SU-DHL-6 (cell line): ENCODE data around the gene ACKR3.

ENCODE experiments used
- H2AFZ ChIP-seq: fragments of 200-600 bp; sonication (generic); 2 replicates; pipeline ENCODE4 v1.6.1; 2014; ENCODE audit warnings: low read depth, mild to moderate bottlenecking, moderate library complexity, mixed read lengths, antibody characterized with exemption, low read length; ENCODE audit not compliant: severe bottlenecking
- H3F3A ChIP-seq: fragments of 200-600 bp; shearing (Covaris generic); 2 replicates; pipeline ENCODE4 v1.6.0; 2016; ENCODE audit warnings: antibody characterized with exemption, mild to moderate bottlenecking; ENCODE audit not compliant: insufficient read depth
- H3K27ac ChIP-seq: fragments of 200-600 bp; sonication (generic); 2 replicates; pipeline ENCODE4 v1.5.1; 2016; ENCODE audit warnings: low read depth, mild to moderate bottlenecking, low read length, moderate library complexity, mixed read lengths
- H3K27me3 ChIP-seq: fragments of 200-600 bp; sonication (generic), shearing (Covaris generic); 2 replicates; pipeline ENCODE4 v1.6.0; 2014; ENCODE audit warnings: mild to moderate bottlenecking, low read length
- H3K36me3 ChIP-seq: fragments of 200-600 bp; sonication (generic); 2 replicates; pipeline ENCODE4 v1.6.1; 2014; ENCODE audit warnings: mild to moderate bottlenecking, low read length, mixed read lengths
- H3K4me2 ChIP-seq: fragments of 300-600, 200-600 bp; shearing (Covaris generic), sonication (generic); 2 replicates; pipeline ENCODE4 v1.6.0; 2014; ENCODE audit warnings: low read length, low read depth, mild to moderate bottlenecking; ENCODE audit not compliant: poor library complexity, severe bottlenecking
- H3K4me3 ChIP-seq: fragments of 200-600 bp; sonication (generic); 2 replicates; pipeline ENCODE4 v1.5.1; 2014; ENCODE audit warnings: antibody characterized with exemption, low read length, mild to moderate bottlenecking, mixed read lengths; ENCODE audit not compliant: insufficient read depth, poor library complexity, severe bottlenecking
- H3K79me2 ChIP-seq: fragments of 200-600 bp; sonication (generic); 2 replicates; pipeline ENCODE4 v1.6.1; 2014; ENCODE audit warnings: mild to moderate bottlenecking, low read length, moderate library complexity; ENCODE audit not compliant: insufficient read depth
- H3K9ac ChIP-seq: fragments of 200-600 bp; sonication (generic); 2 replicates; pipeline ENCODE4 v1.7.0; 2014; ENCODE audit warnings: mild to moderate bottlenecking, low read length
- H3K9me2 ChIP-seq: fragments of 200-600 bp; sonication (generic); replicated peaks from 2 replicates; pipeline ENCODE4 v1.6.1; 2014; ENCODE audit warnings: low read length; ENCODE audit not compliant: insufficient read depth
- H3K9me3 ChIP-seq: fragments of 200-600 bp; sonication (generic); 2 replicates; pipeline ENCODE4 v1.6.1; 2014; ENCODE audit warnings: low read length, mixed read lengths; ENCODE audit not compliant: insufficient read depth
- H4K20me1 ChIP-seq: fragments of 200-600 bp; sonication (generic); 2 replicates; pipeline ENCODE4 v1.6.1; 2014; ENCODE audit warnings: low read depth, mild to moderate bottlenecking, antibody characterized with exemption, low read length, moderate library complexity, mixed read lengths
- CTCF ChIP-seq: fragments of 200-600 bp; sonication (generic); IDR thresholded peaks from one replicate; pipeline ENCODE4 v1.5.1; 2017; ENCODE audit warnings: antibody characterized with exemption, mild to moderate bottlenecking, low read length, moderate library complexity; ENCODE audit not compliant: insufficient read depth, poor library complexity, severe bottlenecking
- EZH2phosphoT487 ChIP-seq: fragments of 200-600 bp; sonication (generic), shearing (Covaris generic); conservative IDR thresholded peaks from 2 replicates; pipeline ENCODE4 v1.6.1; 2018; ENCODE audit warnings: mild to moderate bottlenecking, antibody characterized with exemption, low read length, moderate library complexity, mixed read lengths

The ACKR3 gene

GRCh38 chr2:236602678-236603077, 33.1 kb downstream of the ACKR3 start:
- H3K9ac ChIP-seq = no peak overlapping the region
- no peak overlapping the region for H2AFZ ChIP-seq
- no peaks in the 10 kb centered on the region for H3K36me3 ChIP-seq
- no peaks in the 10 kb centered on the region for H3K9me2 ChIP-seq
- no peak overlapping the region for H3K4me3 ChIP-seq
- H3K79me2 ChIP-seq = no peaks in the 10 kb centered on the region
- H3K27me3 ChIP-seq = no peaks in the 10 kb centered on the region
- no peak overlapping the region for H3K27ac ChIP-seq
- H4K20me1 ChIP-seq = no peaks in the 10 kb centered on the region
- H3K4me2 ChIP-seq = no peak overlapping the region
- TF ChIP-seq EZH2phosphoT487 (no peak), CTCF (no peak)
- no peaks in the 10 kb centered on the region for H3K9me3 ChIP-seq
- H3F3A ChIP-seq = no peaks in the 10 kb centered on the region

- Histone ChIP-seq H2AFZ (no peak overlapping the region), H3K9ac (no peak overlapping the region), H3K9me2 (no peaks in the 10 kb centered on the region), H4K20me1 (no peaks in the 10 kb centered on the region), H3K4me2 (no peak overlapping the region), H3K79me2 (no peaks in the 10 kb centered on the region), H3K27me3 (no peaks in the 10 kb centered on the region), H3K4me3 (no peak overlapping the region), H3K9me3 (no peaks in the 10 kb centered on the region), H3K36me3 (no peaks in the 10 kb centered on the region), H3K27ac (no peak overlapping the region), H3F3A (no peaks in the 10 kb centered on the region)
- TF ChIP-seq EZH2phosphoT487 (no peak), CTCF (no peak)
These were observed 33.9 kb downstream of the ACKR3 start for GRCh38 chr2:236603361-236604015.

GRCh38 chr2:236604575-236605344, 35.1 kb downstream of the ACKR3 start:
- Histone ChIP-seq H3K4me3 (no peak overlapping the region), H3K79me2 (no peaks in the 10 kb centered on the region), H3K9me2 (no peaks in the 10 kb centered on the region), H3F3A (no peaks in the 10 kb centered on the region), H3K27me3 (no peaks in the 10 kb centered on the region), H3K9me3 (no peaks in the 10 kb centered on the region), H4K20me1 (no peaks in the 10 kb centered on the region), H3K9ac (no peak overlapping the region), H3K27ac (no peak overlapping the region), H3K36me3 (no peaks in the 10 kb centered on the region), H2AFZ (no peak overlapping the region), H3K4me2 (no peak overlapping the region)
- TF ChIP-seq CTCF (no peak), EZH2phosphoT487 (no peak)
